ENCODE measurements around the gene OTOP1.
"Not testable (repeated sequence)": the region's sequence is repeated elsewhere in the genome, so short reads cannot be mapped to it uniquely, and the experiment has no call there.

OTOP1 gene

DNA sequence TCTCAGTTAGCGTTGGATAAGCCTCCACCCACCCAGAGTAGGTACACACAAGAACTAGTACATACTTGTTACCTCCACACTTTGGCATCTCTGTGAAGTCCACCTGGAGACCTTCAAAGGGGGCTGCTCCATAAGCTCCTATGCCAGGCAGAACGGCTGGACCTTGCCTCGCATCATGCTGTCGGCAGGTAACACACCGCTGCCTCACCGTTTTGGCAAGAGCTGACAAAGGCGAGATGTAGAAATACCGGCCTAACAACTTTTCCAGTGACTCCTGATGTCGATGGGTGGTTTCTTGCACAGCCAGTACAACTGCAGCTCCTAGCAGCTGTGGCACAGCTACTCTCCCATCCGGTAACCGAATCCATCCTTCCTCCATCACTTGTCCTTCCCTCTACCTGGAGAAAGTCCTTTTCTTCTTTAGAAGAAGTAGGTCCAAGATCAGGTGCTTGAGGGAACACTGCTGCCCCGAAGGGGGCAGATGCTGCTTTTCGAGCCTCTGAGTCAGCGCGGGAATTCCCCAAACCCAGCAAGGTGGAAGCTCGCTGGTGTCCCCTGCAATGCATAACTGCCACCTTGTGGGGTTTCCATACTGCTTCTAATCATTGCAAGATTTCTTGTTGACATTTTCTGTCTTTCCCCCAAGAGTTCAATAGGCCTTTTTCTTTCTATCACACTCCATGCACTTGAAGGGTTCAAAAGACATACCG is 65.6 kb downstream of the OTOP1 start:
- DNase-seq = not testable (repeated sequence)

DNA sequence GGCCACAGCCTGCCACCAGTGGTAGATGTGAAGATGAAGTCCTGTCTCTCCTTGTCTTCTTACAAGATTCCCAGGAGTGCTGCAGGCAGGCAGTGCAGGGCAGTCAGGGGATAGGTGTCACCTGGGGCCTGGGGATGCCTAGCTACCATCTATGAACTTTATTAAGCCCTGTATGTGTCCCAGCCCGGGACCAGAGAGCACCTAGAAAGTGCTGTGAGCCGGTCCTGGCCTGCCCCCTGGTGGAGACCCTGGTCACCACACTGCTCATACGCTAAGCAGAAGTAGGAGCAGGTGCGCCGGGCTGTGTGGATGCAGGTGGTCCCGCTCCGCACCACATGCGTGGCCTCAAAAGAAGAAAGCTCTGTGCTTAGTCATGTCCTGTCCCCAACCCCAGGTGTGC is 81.1 kb downstream of the OTOP1 start:
- not testable (repeated sequence) for DNase-seq

DNA sequence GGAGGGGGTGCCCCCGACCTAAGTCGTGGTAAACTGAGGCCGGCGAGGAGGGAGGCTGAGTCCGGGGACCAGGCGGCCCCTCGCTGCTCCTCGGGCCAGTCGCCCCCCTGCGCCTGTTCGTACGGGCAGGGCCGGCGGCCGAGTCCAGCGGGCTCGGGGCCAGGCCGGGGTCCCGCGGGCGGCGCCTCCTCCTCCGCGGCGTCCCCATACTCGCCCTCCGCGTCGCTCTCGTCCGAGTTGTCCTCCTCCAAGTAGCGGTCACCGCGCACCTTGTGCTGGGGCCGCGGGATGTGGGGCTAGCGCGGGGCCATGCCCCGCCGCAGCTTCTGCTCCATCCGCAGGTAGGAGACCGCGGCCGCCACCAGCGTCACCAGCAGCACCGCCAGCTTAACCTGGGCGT is 83.4 kb downstream of the OTOP1 start:
- DNase-seq = not testable (repeated sequence)

DNA sequence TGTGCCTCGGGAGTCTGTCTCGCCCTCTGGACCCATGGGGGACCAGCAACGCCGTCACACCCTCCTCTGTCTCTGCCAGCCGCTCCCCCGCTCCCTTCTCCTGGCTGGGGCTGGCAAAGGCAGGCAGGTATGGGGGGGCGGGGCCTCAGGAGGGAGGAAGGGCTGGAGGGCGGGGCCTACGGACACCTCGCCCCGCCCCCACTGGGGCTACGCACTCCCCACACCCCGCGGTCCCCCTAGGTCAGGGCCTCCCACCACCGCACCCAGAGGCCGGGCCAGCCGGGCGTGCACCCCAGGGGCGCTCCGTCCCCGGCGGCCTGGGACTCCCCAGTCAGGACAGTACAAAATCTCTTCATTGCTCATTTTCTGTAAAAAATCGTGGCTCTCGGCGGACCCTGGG is 84.0 kb downstream of the OTOP1 start:
- not testable (repeated sequence) for DNase-seq

DNA sequence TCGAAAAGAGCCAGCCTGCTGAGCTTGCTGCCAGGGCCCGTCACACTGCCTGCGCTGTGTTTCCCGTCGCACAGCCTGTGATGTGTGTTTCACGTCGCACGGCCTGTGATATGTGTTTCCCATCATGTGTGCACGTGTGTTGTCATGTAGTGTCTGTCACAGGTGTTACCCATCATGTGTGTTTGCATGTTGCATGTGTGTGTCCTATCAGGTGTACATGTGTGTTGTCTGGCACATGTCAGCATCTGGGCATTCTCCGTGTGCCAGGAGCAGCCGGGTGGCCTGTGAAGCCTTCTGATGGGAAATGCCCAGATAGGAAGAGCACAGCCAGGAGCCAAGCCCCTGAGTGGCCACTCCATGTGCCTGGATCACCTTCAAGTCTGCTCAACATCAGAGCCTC is 85.5 kb downstream of the OTOP1 start:
- DNase-seq = not testable (repeated sequence)

Data from NCI-H1694 (cell line).